NT2/D1 (cell line): Measurements from ENCODE around the gene MADD.

Source experiments
- SUZ12 ChIP-seq: IDR thresholded peaks from 2 replicates; pipeline ENCODE4 v1.6.1; 2011; ENCODE audit not compliant: insufficient read length, insufficient read depth; ENCODE audit errors: extremely low read depth
- YY1 ChIP-seq: IDR thresholded peaks from 2 replicates; pipeline ENCODE4 v1.6.1; 2011; ENCODE audit not compliant: insufficient read length, insufficient read depth

DNA sequence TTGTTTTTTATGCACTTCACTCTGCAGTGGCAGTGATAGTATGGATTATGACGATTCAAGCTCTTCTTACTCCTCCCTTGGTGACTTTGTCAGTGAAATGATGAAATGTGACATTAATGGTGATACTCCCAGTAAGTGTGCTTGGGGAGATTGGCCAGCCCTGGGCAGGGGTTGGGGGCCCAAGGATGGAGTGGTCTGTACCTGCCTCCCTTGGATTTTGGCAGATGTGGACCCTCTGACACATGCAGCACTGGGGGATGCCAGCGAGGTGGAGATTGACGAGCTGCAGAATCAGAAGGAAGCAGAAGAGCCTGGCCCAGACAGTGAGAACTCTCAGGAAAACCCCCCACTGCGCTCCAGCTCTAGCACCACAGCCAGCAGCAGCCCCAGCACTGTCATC is 14.2 kb downstream of the MADD start:
- no peak for TF ChIP-seq YY1
- TF ChIP-seq SUZ12: no peak
